Amniotic epithelial cell (primary cell): ENCODE data around the gene RIC8A.
"Not testable (repeated sequence)": the region's sequence is repeated elsewhere in the genome, so short reads cannot be mapped to it uniquely, and the experiment has no call there.

ENCODE experiments used
- DNase-seq: peaks from one replicate; pipeline ENCODE4 v3.0.0-alpha.2; 2010; ENCODE audit warnings: low read depth

The RIC8A gene

DNA sequence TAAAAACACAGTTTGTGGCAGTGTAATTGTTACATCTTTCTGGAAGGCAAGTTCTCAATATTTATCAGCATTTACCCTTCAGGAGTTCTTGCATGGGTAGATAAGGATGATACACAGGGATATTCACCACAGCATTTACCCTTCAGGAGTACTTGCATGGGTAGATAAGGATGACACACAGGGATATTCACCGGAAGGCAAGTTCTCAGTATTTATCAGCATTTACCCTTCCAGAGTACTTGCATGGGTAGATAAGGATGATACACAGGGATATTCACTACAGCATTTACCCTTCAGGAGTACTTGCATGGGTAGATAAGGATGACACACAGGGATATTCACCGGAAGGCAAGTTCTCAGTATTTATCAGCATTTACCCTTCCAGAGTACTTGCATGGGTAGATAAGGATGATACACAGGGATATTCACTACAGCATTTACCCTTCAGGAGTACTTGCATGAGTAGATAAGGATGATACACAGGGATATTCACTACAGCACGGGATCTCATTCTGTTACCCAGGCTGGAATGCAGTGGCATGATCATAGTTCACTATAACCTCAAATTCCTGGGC is 13.2 kb downstream of the RIC8A start:
- peak; percentile 81 for DNase-seq

DNA sequence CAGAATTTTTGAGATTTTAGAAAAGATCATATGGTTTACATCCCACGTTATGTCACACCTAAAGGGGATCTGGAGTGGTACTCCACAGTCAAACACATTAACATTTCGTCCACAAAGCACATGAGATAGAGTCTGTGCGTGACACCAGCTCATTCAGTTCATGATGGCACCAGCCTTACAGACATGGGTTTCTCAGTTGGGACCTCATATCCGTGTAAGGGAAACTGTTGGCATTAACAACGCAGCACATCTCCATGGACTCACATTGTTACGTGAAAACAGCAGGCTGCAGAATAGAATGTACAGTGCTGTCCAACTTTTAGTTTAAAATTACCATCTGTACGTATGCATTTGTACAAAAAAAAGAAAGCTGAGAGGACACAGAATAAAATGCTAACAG is 14.0 kb downstream of the RIC8A start:
- no peak for DNase-seq

DNA sequence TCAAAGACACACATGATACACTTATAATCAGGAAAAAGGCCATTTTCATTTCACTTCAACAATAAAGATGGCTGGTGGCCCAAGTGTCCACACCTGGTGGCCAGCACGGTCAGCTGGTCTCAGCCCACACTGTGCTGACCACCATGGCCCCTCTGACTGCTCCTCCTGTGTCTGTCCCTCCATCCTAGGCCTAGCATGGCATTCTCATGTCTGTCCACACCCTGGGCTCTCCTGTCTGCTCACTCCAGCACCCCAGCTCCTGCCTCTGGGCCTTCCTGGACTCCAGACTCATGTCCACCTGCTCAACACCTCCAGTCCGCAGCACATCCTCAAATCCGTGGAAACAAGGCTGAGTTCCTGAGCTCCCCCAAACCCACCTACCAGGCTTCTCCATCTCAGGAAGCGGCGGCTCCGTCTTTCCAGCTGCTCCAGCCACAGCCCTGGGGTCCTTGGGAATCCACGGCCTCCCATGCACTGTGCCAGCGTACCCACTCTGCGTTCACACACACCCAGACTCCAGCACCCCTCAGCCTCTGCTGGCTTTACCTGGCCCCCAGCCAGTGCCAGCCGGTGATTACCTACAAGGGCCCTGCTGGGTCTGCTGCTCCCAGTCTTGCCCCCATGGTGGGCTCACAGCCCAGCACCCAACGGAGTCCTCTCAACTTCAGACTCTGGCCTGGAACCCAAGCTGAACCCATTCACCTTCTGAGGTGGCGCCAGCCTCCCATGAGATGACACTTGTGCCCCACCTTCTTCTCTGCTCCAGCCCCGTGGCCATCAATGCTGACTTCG is 14.7 kb downstream of the RIC8A start:
- DNase-seq, result no peak

DNA sequence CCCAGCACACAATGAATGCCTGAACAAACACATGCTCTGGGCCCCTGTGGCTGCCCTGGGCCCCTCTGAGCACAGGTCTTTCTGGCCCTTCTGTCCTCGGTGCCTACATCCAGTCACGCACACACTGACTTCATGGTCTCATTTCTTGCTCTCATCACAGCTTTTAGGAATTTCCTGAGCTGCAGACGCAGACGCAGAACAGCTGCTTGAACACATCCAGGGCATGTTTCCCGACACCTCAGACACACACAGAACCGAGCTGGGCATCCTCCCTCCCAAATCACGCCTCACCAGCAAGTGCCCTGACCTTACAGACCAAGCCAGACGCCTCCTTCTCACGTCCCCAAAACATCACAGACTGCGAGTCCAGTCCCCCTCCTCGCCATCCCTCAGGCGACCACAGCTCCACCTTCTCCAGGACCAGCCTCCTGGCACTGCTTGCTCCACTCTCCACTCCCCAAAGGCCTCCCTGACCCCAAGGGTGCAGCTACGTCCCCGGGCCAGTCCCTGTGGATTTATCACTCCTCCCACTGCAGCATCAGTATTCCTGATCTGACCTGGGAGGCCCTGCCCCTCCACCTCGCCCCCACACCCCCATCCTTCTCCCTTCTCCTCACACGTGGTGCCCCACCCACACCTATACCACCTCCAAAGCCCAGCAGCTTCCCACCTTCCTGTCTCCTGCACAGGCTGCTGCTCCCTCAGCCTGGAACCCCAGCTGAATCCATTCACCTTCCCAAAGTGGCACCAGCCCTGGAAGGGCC is 15.7 kb downstream of the RIC8A start:
- no peak for DNase-seq

DNA sequence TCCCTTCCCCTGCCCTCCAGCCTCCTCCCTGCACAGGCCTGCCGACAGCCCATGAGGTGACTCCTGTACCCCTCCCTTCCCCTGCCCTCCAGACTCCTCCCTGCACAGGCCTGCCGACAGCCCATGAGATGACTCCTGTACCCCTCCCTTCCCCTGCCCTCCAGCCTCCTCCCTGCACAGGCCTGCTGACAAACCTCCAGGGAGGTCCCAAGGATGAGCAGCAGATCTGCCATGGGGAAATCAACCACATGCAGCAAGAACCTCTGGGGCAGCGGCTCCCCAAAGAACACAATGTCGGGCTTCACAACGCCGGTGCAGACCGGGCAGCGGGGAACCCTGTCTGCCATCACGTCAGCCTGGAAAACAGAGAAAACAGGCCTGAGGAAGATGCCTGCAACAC is 16.4 kb downstream of the RIC8A start:
- DNase-seq, result no peak

DNA sequence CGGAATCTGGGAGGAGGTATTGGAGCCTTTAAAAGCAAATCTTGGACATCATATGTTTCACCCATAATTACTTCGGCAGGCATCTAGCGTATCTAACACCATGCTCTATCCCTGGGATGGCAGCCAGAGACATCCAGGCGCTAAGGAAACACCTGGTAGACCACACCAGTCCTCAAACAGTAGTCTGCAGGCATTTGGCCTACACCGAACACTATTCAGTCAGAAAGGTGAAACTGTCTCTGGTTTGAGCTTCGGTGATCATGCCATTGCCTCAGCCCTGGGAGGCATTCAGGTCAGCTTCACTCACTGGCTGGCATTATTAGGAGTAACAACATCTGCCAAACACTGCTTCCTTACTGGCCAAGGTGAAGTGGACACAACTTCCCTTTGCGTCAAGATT is 16.9 kb downstream of the RIC8A start:
- no peak for DNase-seq

DNA sequence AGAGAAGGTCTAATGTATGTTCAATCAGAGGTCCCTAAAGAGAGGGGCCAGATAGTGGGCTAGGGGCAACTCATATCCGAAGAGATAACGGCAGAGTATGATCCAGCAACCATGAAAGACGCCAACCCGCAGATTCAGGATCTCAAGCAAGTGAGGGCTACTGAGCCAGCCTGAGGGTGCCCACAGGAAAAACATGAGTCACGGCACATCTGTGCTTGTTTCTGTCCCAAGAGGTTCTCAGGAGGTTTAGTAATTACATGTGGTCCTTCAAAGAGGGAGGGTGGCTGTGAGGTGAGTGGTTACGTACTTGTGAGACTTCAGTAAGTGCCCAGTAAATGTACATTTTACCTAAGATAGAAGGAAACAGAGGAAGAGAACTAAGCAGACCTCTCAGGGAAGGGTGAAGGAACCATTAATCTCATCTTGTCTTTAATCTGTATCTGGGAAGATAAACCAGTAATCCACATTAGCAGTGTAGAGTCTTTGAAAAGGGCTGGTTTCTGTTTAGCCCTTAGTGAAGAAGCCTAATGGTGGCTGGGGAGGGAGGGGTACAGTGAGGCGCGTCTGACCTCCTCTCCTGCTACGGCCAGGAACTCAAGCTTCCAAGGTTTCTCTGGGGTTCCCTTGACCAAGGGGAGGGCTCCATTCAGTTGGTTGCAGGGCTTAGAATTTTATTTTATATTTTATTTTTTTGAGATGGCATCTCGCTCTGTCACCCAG is 18.4 kb downstream of the RIC8A start:
- DNase-seq, result peak; percentile 64

DNA sequence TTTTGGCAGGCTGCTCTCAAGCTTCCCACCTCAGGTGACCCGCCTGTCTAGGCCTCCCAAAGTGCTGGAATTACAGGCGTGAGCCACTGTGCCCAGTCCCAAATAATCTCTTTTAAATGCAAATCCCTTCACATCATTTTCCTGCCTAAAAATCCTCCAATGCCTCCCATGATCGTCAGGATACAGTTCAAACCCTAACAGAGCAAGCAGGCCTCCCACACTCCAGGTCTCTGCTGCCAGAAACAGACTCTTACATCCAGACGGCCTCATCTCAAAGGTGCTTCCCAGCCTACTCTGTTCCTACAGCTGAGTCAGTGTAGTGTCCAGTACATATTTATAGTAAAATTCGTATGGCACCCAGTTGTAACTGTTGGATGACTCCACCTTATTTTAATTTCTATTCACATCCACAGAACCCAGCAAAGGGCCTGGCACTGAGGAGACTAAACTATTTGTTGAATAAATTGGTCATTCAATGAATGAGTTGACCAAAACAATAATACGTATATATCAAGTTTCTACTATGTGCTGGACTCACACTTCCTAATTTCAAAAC is 20.4 kb downstream of the RIC8A start:
- DNase-seq, result no peak

DNA sequence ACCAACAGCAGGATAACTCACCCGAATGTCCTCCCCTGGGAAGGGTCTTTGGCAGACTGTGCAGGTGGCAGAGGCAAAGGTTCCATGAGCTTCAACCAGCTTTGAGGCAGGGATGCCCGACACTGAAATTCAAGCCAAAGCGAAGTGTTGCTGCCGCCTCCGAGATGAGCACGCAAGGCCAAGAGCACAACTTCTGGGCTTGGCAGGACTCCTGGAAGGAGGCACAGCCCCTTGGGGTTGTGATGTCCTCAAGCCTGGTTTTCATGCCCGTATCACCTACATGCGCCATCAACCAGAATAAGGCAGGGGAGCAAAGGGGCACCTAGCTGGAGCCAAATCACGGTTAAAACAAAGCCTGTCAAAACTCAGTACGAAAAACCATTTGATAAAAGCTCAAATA is 22.9 kb downstream of the RIC8A start:
- DNase-seq, result no peak

DNA sequence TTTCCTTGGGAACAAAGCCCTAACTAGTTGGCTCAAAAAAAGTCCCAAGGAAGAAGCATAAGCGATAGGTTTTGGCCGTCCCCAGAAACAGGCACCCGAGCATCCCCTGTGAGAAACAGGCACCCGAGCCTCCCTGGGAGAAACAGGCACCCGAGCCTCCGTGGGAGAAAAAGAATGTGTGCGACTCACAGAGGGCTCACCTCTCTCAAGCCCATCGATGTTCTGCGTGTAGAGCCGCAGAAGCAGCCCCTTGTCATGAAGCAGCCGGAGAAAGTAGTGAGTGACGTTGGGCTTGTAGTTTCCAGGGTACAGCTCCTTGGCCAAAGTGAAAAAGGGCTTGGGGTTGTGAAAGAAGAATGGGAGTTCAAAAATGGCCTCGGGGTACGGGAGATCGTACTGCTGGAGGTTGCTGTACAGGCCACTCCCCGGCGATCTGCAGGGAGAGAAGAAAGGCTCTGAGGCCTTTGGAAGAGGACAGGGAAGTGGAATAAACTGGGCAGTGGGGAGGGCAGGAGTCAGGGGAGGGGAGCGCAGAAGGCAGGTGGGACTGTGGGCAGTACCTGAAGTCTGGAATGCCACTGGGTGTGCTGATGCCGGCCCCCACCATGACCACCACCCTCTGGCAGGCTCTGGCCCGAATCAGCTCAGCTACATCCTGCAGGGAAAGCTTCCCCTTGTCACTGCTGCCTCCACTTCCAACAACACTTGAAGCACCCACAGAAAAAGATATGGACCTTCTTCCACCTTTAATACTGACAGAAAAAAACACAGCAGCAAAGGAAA is 25.5 kb downstream of the RIC8A start:
- no peak for DNase-seq

DNA sequence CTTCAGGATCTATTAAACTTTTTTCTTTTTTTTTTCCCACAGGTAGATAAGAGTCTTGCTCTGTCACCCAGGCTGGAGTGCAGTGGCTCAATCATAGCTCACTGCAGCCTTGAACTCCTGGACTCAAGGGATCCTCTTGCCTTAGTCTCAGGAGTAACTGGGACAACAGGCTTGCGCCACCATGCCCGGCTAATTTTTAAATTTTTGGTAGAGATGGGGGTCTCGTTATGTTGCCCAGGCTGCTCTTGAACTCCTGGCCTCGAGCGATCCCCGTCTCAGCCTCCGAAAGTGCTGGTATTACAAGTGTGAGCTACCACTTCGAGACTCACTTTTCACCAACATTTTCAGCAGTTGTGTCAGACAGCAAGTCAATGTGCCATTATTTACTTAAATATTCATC is 27.7 kb downstream of the RIC8A start:
- DNase-seq, result no peak

DNA sequence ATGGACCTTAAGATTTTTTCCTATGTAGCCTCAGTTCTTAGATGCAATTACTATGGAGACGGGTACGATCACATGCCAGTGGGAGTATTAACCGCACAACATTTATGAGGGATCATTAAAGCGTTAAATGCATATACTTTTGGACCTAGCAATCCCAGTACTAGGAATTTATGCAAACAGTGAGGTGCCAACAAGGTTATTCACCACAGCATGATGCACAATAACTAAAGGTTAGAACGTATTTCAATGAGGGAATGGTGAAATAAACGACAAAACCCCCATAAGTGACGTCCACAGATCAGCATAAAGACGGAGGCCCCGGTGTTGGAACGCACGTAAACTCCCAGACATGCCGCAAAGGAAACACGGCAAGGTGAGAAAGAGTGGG is 28.1 kb downstream of the RIC8A start:
- DNase-seq, result peak; percentile 37

DNA sequence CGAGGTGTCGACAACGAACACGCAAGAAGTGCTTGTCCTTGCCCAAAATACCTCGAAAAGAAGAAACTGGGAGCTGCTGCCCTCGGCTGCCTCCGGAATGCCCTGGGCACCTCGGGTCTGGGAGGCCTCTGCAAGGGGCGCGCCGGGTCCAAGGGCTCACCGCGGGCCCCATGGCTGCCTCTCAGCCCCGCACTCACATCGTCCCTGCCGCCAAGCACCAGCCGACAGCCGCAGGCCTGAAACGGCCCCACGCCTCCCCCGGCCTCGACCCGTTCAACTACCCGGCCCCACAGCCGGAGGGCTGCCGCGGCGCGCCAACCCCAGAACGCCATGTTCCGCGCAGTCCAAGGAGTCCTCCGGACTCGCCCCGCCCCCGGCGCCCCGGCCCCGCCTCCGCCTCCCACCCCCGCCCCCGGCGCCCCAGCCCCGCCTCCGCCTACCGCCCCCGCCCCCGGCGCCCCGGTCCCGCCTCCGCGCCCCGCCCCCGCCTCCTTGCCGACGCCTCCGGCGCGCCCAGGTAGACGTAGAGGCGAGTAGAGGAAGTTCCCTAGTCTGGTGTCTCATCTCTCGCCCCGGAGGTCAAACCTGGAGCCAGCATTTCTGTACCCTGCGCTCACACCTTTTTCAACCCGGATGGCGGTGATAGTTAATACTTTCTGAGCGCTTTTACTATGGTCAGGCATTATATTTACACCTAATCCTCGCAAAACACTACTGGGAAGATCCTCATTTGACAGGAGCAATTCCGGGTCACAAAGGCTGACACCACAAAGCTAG is 28.7 kb downstream of the RIC8A start, which contains the start of gene SIRT3:
SIRT3 (minus strand) TSS at position 346 of the 777 bp plus-strand sequence; CDS start at position 332, 14 bp downstream.
- peak; percentile 76 for DNase-seq

DNA sequence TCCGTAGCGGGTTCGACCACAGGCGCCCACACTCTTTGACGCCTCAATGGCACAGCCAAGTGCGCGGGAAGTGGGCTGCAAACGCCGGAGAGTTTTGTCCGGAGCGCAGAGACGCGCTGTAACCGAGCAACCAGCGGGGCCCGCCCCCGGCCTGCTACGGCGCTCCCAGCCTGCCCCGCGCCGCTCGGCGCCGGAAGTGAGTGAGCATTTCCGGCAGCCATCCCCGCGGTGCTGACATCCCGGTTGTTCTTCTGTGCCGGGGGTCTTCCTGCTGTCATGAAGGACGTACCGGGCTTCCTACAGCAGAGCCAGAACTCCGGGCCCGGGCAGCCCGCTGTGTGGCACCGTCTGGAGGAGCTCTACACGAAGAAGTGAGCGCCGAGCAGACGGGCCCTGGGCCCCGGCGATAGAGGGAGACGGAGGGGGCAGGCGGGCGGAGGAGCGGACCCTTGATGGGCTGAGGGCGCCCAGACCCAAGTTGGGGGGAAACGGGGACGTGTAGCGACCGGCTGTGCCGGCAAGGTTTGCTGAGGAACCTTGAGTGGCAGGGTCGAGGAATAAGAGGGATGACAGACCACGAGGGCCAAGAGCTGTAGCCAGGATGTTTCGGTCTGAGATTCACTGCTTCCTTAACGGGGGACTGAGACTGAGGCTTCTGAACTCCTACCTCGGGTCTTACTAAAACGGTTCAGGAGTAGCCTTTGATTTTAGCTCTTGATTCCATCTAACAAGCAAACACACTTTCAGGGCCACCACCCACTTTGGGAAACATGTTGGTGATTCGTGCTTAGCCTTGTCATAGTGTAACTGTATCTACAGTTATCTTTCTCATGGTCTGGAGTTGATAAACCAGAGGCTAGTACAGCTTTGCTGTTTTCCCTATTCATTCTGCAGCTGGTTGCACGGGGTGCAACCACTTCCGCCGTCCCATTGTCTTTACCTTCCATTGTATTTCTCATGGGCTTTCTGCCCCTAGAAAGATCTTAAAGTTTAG is 29.6 kb downstream of the RIC8A start, which contains the start of gene PSMD13:
PSMD13 (plus strand) TSS at position 203 of the 994 bp plus-strand sequence; CDS start at position 277, 74 bp downstream.
- DNase-seq, result peak; percentile 70

DNA sequence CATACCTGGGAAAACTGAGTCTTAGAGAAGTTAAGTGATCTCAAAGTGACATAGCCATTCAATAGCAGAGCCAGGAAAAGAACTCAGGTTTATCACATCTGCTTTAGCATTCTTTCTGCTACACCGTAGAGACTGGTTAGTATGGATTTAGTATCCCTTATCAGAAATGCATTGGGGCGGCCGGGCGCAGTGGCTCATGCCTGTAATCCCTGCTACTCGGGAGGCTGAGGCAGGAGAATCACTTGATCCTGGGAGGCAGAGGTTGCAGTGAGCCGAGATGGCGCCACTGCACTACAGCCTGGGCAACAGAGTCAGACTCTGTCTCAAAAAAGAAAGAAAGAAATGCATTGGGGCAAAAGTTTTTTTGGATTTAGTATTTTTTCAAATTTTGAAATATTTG is 30.8 kb downstream of the RIC8A start:
- DNase-seq, result not testable (repeated sequence)

DNA sequence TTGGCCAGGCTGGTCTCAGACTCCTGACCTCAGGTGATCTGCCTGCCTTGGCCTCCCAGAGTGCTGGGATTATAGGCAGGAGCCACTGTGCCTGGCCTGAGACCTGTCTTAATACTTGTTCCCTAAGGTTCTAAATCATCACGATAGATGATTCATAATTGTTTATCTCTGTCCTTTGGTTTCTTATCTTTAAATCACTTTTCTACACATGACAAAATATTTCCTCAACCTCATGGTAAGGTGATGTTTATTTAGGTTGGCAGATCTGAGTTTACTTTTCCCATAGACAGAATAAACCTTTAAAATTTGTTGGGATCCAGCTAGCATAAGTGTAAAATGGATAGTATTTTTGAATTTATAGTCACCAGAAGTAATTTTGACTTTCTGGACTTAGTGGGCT is 32.8 kb downstream of the RIC8A start:
- no peak for DNase-seq

DNA sequence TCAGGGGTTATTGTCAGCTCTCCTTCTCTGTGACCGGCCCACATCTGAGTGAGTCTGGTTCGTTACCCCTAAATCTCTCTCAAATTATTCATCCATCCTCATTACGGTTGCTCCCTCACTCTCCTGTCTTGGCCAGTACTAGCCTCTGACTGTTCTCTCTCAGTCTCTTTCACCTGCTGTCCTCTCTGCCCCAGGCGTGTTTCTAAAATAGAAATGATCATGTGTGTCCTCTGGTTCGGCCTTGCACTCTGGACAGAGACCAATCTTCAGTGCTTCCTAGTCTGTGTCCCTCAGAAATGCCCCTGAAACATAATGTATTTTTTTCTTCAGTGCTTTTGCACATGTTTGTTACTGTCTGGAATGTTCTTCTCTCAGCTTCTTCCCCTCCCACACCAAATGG is 34.1 kb downstream of the RIC8A start:
- DNase-seq, result no peak

DNA sequence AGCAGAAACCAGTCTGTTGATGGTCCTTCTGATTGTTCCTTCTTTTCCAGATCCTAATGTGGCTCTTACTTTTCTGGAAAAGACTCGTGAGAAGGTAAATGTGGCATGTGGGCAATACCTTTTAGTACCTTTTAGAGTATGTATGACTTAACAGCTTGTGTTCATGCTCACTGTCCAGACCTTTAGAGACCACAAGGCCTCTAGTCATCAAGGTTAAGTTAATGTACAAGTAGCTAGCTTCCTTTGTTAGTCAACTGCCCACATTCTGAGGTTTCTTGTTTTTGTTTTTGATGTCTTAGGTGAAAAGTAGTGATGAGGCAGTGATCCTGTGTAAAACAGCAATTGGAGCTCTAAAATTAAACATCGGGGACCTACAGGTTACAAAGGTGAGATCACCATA is 36.9 kb downstream of the RIC8A start:
- DNase-seq, result no peak

DNA sequence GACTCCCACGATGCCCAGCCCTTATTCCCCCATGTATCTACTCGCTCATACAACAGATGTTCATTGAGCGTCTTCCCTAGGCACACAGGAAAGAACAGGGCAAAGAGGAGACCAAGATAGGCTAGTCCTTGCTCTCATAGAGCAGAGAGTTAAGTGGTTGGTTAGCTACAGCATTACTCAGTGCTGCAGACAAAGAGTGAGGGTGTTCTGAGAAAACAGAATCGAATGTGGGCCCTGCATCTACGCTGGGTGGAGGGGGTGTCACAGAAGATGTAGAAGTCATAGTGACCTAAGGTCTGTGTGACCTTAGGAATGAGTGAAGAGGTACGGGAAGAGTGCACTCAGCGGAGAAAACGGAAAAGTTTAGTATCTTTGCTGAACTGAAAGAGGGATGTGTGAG is 41.6 kb downstream of the RIC8A start:
- no peak for DNase-seq
